LNCaP clone FGC (cell line): ENCODE data around the gene LTBP1.
"Not testable (repeated sequence)": the region's sequence is repeated elsewhere in the genome, so short reads cannot be mapped to it uniquely, and the experiment has no call there.

Source experiments
- DNase-seq: peaks from one replicate; pipeline ENCODE4 v3.0.0-alpha.2; 2011; ENCODE audit warnings: low read depth
- H3K4me3 ChIP-seq: 2 replicates; pipeline ENCODE4 v1.5.1; 2011; ENCODE audit warnings: mild to moderate bottlenecking, low read depth, low read length, control low read depth
- TF ChIP-seq, protein P1 (sequence below): IDR thresholded peaks from 2 replicates; pipeline ENCODE4 v1.5.1; 2012; ENCODE audit warnings: mild to moderate bottlenecking; ENCODE audit not compliant: control insufficient read depth, insufficient read depth; ENCODE audit errors: extremely low read depth

Gene LTBP1

DNA sequence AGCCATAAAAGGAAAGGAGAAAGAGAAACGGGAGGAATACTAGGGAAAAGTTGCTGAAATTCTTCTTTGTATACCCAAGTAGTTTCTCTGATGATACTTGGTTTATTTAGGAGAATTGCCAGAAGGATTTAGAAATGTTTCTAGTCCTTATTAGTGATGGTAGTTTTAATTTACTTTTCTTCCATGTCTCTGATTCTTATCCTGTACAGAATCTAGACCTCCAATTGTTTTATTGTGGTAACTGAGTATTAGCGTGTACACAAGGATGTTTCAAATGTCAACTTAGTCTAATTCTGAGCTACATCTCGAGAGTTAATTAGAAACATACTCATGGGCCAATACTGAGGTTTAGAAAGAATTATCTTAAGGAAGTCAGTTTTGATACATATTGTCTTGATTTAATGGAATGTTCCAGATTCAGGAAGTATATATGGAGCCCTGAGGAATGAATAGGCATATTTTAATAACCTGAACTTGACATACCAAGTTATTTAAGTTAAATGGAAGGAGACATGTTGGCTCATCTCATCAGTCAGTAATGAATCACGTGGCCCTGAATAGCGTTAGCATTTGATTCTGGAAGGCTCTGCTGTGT, 219.6 kb downstream of the LTBP1 start:
- TF ChIP-seq, protein P1, sequence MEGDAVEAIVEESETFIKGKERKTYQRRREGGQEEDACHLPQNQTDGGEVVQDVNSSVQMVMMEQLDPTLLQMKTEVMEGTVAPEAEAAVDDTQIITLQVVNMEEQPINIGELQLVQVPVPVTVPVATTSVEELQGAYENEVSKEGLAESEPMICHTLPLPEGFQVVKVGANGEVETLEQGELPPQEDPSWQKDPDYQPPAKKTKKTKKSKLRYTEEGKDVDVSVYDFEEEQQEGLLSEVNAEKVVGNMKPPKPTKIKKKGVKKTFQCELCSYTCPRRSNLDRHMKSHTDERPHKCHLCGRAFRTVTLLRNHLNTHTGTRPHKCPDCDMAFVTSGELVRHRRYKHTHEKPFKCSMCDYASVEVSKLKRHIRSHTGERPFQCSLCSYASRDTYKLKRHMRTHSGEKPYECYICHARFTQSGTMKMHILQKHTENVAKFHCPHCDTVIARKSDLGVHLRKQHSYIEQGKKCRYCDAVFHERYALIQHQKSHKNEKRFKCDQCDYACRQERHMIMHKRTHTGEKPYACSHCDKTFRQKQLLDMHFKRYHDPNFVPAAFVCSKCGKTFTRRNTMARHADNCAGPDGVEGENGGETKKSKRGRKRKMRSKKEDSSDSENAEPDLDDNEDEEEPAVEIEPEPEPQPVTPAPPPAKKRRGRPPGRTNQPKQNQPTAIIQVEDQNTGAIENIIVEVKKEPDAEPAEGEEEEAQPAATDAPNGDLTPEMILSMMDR: no peak
- peak; percentile 55 for DNase-seq
- no peak overlapping the region for H3K4me3 ChIP-seq

DNA sequence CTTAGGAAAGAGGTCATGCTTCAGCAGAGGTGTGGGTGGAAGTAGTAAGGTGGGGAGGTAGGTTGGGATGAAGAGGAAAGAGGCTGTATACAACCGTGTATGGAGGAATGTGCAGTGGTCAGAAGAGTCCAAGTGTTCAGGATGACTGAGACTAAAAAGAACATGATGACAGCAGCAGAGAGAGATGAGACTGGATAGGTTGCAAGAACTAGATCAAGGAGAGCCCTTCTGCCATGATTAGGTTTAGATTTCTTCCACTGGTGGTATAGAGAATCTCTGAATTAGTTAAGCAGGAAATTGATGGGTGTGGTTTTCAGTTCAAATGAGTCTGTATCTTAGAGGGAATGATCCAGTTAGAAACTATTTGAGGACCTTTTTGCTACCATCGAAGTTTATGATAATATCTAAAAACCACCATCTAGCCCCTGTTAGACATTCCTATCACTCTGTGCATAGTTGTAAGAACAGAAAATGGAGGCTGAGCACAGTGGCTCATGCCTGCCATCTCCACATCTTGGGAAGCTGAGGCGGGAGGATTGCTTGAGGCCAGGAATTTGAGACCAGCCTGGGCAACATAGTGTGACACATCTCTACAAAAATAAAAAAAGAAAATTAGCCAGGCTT, 221.0 kb downstream of the LTBP1 start:
- TF ChIP-seq, protein P1: no peak
- no peak for DNase-seq
- H3K4me3 ChIP-seq: no peak overlapping the region

DNA sequence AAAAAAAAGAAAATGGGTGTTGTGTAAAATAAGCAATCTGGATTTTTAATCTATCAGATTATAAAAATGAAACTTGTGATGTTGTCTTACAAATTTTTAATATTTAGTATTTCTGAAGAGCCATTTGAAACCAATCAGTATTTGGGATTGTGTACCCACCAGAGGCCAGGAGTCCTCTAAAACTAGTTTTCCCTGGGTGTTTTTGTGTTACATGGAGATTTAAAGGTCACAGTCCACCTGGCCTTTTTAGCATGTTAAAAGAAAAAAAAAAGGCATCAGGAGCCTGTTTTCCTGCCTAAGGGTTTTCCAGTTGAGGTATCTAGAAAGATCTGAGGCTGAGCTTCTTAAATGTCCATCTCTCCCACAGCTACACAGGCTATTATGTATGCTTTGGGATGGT, 221.7 kb downstream of the LTBP1 start:
- no peak for DNase-seq
- TF ChIP-seq, protein P1: no peak
- H3K4me3 ChIP-seq: no peak overlapping the region

DNA sequence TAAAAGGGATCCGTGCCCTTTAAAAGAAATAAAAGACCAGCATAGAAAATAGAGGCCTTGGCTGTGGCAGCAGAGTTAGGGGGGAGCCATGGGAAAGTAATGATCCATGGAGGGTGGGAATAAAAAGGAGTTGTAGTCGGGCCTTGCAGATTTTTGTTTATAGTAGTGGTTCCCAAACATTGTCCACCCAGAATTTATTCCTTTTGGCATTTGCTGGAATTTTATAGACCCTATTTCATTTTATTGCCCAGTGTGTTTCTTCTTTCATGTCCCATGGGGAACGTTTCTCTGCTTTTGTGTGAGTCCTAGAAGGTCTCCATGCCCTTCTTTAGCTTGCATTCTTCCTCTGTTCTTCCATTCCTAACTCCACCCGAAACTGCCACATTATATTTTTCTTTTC, 222.2 kb downstream of the LTBP1 start:
- H3K4me3 ChIP-seq: no peak overlapping the region
- no peak for DNase-seq
- TF ChIP-seq, protein P1: no peak

DNA sequence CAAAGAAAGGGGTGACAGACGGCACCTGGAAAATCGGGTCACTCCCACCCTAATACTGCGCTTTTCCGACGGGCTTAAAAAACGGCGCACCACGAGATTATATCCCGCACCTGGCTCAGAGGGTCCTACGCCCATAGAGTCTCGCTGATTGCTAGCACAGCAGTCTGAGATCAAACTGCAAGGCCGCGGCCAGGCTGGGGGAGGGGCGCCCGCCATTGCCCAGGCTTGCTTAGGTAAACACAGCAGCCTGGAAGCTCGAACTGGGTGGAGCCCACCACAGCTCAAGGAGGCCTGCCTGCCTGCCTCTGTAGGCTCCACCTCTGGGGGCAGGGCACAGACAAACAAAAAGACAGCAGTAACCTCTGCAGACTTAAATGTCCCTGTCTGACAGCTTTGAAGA, 223.5 kb downstream of the LTBP1 start:
- not testable (repeated sequence) for DNase-seq

DNA sequence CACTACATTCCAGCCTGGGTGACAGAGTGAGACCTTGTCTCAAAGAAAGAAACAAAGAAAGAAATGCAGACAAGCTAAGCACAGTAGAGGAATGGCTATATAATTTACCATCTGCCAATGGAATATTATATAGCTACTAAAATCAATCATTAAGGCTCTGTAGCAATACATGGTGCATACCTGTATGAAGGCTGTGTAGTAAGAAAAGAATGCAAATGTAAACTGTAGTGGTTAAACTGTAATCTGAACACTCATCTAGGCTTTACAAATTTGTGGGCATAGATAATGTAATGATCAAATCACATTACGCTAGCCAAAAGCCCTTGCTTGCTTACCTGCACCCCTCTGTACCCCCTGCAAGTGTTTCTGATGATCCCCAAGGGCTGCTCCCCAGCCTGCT, 230.9 kb downstream of the LTBP1 start:
- no peak for DNase-seq
- no peak overlapping the region for H3K4me3 ChIP-seq
- TF ChIP-seq, protein P1: no peak

More for the DNA sequence above, 223.5 kb downstream of the LTBP1 start:
- not testable (repeated sequence) for H3K4me3 ChIP-seq

DNA sequence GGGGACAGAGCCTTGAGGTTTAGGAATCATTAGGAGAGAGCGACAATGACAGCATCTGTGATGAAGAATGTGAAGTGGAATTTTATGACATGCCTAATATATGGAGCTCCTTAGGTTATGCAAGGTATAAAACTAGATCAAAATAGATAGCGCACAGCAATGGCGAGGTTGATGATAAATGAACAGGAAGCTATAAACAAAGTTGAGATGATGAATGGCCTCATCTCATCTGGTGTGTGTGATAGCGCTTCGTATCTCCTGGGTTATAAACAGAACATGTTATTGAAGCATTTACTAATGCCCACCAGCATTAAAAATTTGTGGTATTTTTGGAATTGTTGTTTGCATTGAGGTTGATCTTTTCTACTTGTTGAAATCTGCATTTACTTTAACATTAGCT, 231.5 kb downstream of the LTBP1 start:
- TF ChIP-seq, protein P1: no peak

More for the DNA sequence above, 231.5 kb downstream of the LTBP1 start:
- no peak overlapping the region for H3K4me3 ChIP-seq
- no peak for DNase-seq
